Muscle of leg (tissue), 11 donors: ENCODE measurements around the gene PRRX2. TPM values are rescaled to one million over a fixed set of nuclear protein-coding genes. Genes with fewer than 3 reads are reported as not detected.
"Not testable (repeated sequence)": the region's sequence is repeated elsewhere in the genome, so short reads cannot be mapped to it uniquely, and the experiment has no call there.

Experiments
- DNase-seq: peaks from one replicate; pipeline ENCODE4 v3.0.0; 2013
- H3K27ac ChIP-seq: one replicate; pipeline ENCODE4 v1.5.1; 2013; ENCODE audit warnings: mild to moderate bottlenecking, low read length, control low read depth
- H3K27me3 ChIP-seq: one replicate; pipeline ENCODE4 v1.6.1; 2013; ENCODE audit warnings: low read length; ENCODE audit not compliant: control insufficient read depth, insufficient read depth
- H3K36me3 ChIP-seq: one replicate; pipeline ENCODE4 v1.6.1; 2013; ENCODE audit warnings: low read length; ENCODE audit not compliant: control insufficient read depth, insufficient read depth
- H3K4me1 ChIP-seq: one replicate; pipeline ENCODE4 v1.6.1; 2013; ENCODE audit warnings: low read length; ENCODE audit not compliant: control insufficient read depth, insufficient read depth
- H3K4me3 ChIP-seq: one replicate; pipeline ENCODE4 v1.5.1; 2013; ENCODE audit warnings: low read length, control low read depth
- H3K9me3 ChIP-seq: replicated peaks from 2 replicates; pipeline ENCODE4 v1.6.1; 2013; ENCODE audit warnings: low read depth, low read length; ENCODE audit not compliant: control insufficient read depth
- WGBS: methylation state at CpG from one replicate; pipeline ENCODE4 v1.1.5; 2013; ENCODE audit warnings: missing lambda C conversion rate; ENCODE audit not compliant: insufficient coverage; 5-methylcytosine and 5-hydroxymethylcytosine counted together
- polyA plus RNA-seq, 8 donors: library from polyadenylated mRNA; unstranded; fragments of 120-200 nt; gene quantifications; one replicate each; pipeline versions ENCODE4 v1.2.1 to v1.2.3, GENCODE V29; 2013; ENCODE audit warnings: inconsistent platforms in 1 of 8, low replicate concordance in 1 of 8; ENCODE audit not compliant: insufficient read length in 8 of 8, insufficient read depth in 1 of 8
- total RNA-seq: library from RNA; stranded (reverse); fragments of 120-200 nt; gene quantifications from one replicate; pipeline ENCODE4 v1.2.4, GENCODE V29; 2013

The PRRX2 gene
- total and polyA plus RNA-seq, 9 donors, result 2.3 to 8.9 (median 4.5) TPM

DNA sequence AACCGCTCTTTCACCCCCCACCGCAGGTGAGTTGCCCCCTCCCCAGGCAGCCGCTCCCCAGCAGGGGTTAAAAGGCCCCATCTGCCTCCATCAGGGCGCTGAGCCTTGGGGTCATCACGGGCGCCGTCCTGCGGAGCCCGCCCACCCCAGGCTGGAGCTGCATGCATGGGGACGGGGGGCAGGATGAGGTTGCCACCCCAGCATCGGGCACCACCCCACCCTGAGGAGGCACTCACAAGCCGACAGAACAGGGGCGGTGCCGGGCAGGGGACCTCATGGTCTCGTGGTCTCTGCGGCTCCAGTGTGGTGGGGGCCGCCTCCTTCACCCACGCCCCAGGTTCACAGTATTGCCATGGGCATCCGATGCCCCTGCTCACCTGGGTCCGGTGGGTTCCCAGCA, 70.9 kb downstream of the PRRX2 start:
- Histone ChIP-seq H3K4me1 (peaks cover 8% of the 10 kb centered on the region), H3K9me3 (peaks cover 2% of the 10 kb centered on the region), H3K36me3 (no peaks in the 10 kb centered on the region), H3K27me3 (peaks cover 20% of the 10 kb centered on the region), H3K4me3 (no peak overlapping the region), H3K27ac (no peak overlapping the region)
- WGBS, result 59% methylated on average over 18 of the region's 20 CpGs
- DNase-seq, result no peak

DNA sequence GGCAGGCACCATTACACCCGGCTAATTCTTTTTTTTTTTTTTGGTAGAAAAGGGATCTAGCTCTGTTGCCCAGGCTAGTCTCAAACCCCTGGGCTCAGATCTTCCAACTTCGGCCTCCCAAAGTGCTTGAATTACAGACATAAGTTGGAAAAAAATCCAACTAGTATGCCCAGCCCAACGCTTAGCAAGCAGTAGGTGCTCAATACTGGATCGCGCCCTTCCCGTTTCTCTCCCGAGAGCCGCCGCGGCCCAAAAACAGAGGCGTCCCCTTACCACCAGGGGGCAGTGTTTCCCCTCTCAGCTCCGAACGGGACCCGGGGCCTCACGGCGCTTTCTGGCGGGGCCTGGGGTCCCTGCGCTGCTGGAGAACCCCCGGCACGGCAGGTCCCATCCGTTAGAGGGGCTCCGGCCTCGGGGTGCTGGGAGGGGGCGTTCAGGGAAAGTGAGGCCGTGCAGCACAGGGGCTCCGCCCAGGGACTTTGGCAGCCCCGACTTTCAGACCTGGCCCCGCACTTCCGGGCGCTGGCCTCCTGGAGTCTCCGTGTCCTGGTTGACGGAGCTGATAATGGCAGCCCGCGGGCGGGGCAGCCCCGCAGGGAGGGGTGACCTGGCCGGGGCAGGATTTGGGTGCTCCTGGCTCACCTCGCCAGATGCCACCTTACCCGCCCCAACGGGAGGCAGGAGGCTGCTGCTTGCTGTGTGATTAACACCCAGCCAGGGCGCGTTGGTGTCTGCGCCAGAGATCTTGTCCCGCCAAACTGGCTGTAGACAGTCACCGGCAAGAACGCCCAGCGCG, 72.2 kb downstream of the PRRX2 start:
- peak overlapping the region; percentile 60 for H3K4me3 ChIP-seq
- DNase-seq, result peak; percentile 87
- 5% methylated on average over 40 of the region's 48 CpGs for WGBS
- H3K27me3 ChIP-seq, result peaks cover 20% of the 10 kb centered on the region
- no peaks in the 10 kb centered on the region for H3K36me3 ChIP-seq
- H3K4me1 ChIP-seq, result peaks cover 8% of the 10 kb centered on the region
- peaks cover 2% of the 10 kb centered on the region for H3K9me3 ChIP-seq
- no peak overlapping the region for H3K27ac ChIP-seq

DNA sequence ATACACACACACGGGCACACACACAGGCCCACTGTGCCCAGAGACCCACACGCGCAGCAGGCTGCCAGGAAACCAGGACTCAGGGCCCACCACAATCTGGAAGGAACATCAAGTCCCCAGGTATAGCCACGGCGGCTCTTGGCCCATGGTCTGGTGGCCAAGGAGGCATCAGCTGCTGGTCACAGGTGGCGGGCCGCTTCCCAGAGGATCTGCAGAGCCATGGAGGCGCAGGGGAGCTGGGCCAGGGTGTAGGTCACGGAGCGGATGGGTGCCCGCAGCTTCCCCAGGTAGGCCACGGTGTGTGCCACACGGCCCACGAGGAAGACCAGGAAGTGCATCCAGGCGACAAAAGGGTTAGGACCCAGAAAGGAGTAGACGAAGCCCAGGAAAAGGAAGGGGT, 74.0 kb downstream of the PRRX2 start:
- no peak for DNase-seq
- H3K27me3 ChIP-seq, result peaks cover 24% of the 10 kb centered on the region
- peaks cover 8% of the 10 kb centered on the region for H3K4me1 ChIP-seq
- H3K4me3 ChIP-seq, result no peak overlapping the region
- peaks cover 2% of the 10 kb centered on the region for H3K9me3 ChIP-seq
- 88% methylated on average over 16 of the region's 16 CpGs for WGBS
- H3K27ac ChIP-seq, result no peak overlapping the region
- H3K36me3 ChIP-seq, result no peaks in the 10 kb centered on the region

DNA sequence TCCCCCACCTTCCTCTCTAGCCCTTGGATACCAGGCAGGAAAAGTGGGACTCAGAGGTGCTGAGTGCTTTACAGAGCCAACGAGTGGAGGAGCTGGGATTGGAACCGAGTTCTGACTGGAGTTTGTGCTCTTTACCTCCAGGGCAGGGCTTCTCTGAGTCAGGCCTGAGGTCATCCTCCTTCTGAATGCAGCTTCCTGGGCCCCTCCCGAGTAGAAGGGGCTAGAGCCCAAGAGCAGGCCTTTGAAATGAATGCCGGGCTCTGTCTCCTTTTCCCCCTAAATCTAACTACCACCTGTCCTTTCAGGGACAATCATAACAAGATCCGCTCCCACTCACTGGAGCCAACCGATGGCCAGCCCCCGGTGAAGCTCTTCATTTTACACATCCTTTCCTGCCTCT, 74.7 kb downstream of the PRRX2 start:
- no peak for DNase-seq
- Histone ChIP-seq H3K4me1 (peaks cover 8% of the 10 kb centered on the region), H3K4me3 (no peak overlapping the region), H3K9me3 (peaks cover 2% of the 10 kb centered on the region), H3K36me3 (no peaks in the 10 kb centered on the region), H3K27me3 (peaks cover 24% of the 10 kb centered on the region), H3K27ac (no peak overlapping the region)
- WGBS, result 34% methylated on average over 4 of the region's 7 CpGs

DNA sequence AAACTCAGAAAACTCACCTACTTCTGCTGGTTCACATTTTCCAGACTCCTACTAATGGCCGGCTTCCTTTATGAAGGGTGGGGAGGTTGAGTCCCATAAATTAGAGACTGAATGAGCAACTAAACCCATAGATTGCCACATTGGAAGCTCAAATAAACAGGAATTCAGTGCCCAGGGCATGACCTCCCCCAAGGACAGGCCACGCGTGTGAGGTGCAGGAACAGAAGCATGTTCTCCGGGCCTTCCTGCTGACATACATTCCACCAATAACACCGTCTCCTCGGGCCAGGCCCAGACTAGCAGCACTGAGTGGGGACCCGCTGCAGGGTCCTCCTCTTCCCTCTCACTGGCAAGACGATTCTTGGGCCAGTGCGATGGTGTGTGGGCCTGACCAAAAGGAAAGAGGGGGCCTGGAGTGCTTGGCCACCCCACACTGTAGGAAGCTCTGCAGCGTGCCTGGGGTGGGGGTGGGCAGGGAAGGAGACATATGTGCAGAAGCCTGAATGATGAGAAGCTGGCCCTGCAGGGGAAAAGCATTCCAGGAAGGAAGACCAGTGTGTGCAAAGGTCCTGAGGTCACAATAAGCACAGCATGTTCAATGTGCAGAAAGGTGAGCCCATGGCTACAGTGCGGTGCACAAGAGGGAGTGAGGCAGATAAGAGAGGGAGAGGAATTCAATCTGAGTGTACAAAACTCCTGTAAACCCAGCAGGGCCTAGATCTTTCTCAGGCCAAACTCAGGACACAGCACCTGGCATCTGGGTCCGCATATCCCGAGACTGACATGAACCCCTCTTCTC, 75.4 kb downstream of the PRRX2 start:
- Histone ChIP-seq H3K27me3 (peaks cover 24% of the 10 kb centered on the region), H3K36me3 (no peaks in the 10 kb centered on the region), H3K27ac (no peak overlapping the region), H3K9me3 (peaks cover 2% of the 10 kb centered on the region), H3K4me3 (no peak overlapping the region), H3K4me1 (peaks cover 8% of the 10 kb centered on the region)
- no peak for DNase-seq
- WGBS, result 86% methylated on average over 5 of the region's 13 CpGs

DNA sequence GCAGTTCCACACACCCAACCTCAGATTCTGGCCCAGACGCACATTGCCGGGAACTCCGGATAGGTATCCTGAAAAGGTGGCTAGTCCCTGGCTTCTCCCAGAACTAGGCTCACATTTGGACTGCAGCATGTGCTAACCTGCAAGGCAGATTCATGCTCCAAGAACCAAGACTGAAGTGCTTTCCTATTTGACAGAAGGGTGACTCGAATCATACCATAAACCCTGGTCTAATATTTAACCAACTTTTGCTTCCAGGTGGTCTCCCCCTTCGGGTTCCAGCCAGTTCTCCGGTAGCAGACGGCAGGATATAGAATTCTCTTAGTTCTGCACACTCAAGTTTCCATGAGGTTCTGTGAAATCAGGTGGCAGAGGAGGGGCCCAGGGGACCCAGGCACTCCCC, 79.8 kb downstream of the PRRX2 start:
- no peak for DNase-seq
- 87% methylated on average over 7 of the region's 7 CpGs for WGBS
- H3K4me1 ChIP-seq, result no peaks in the 10 kb centered on the region
- peaks cover 2% of the 10 kb centered on the region for H3K9me3 ChIP-seq
- no peak overlapping the region for H3K4me3 ChIP-seq
- no peak overlapping the region for H3K27ac ChIP-seq
- peaks cover 13% of the 10 kb centered on the region for H3K27me3 ChIP-seq
- no peaks in the 10 kb centered on the region for H3K36me3 ChIP-seq

DNA sequence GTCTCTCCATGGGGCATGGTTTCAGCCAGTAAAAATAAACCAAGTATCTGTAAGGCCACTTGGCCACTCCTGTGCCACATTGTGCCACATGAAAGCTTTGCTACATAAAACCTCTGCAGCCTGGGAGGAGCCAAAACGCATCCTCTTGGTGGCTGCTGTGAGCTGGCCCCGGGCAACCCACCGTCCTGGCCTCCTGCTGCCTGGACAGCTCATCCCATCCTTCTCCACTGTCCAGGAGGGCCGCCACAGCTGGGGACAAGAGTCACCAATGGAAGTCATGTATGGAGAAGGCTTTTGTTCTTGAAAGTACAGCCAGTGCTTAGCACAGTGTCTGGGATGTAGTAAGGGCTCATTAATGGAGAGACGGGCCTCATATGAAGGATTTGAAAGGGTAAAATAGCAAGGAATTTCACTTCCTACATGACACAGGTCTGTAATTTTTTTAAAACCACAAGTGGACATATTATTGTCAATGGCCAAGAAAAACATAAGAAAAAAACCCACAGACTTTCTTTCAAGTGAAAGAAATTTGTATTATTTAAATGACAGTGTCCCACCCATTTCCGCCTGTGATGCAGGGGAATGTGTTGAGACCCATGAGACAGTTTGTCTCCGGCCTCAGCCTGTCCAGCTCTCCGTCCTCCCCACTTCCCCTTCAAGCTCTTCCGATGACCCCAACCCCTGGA, 80.8 kb downstream of the PRRX2 start:
- Histone ChIP-seq H3K4me1 (no peaks in the 10 kb centered on the region), H3K27me3 (peaks cover 13% of the 10 kb centered on the region), H3K4me3 (no peak overlapping the region), H3K9me3 (no peaks in the 10 kb centered on the region), H3K27ac (no peak overlapping the region), H3K36me3 (no peaks in the 10 kb centered on the region)
- no peak for DNase-seq
- no CpG with 5 or more reads among the region's 9 CpGs for WGBS

DNA sequence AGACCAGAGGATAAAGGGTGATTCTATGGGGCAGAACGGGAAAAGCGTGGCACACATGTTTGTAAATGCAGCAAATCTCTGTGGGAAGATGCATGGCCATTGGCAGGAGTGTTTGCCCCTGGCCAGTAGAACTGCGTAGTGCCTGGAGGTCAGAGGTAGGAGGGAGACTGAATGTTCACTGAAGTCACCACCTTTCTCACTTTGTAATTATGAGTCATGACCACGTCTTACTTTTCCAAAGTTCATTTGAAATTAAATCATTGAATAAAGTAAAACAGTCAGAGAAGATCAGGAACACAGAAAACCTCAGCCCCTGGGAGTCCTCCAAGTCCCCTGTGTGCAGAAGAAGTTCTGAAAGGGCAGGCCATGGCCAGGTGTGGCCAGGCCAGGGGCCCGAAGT, 82.8 kb downstream of the PRRX2 start:
- Histone ChIP-seq H3K4me1 (peaks cover 17% of the 10 kb centered on the region), H3K36me3 (no peaks in the 10 kb centered on the region)
- 85% methylated on average over 3 of the region's 5 CpGs for WGBS

DNA sequence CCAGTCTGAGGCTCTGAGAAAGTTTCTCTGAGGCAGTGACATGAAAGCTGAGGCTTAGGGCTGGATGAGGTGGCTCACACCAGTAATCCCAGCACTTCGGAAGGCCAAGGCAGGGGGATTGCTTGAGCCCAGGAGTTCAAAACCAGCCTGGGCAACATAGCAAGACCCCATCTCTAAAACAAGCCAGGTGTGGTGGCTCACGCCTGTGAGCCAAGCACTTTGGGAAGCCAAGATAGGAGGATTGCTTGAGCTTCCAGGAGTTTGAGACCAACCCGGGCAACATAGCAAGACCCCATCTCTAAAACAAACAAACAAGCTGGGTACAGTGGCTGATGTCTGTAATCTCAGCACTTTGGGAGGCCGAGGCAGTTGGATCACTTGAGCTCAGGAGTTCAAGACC, 83.6 kb downstream of the PRRX2 start:
- Histone ChIP-seq H3K27me3 (peaks cover 21% of the 10 kb centered on the region), H3K4me1 (peaks cover 19% of the 10 kb centered on the region)
- not testable (repeated sequence) for DNase-seq, H3K4me3 ChIP-seq, H3K9me3 ChIP-seq, H3K36me3 ChIP-seq, H3K27ac ChIP-seq
- 90% methylated on average over 1 of the region's 4 CpGs for WGBS

More for the DNA sequence above, 82.8 kb downstream of the PRRX2 start:
- Histone ChIP-seq H3K4me3 (no peak overlapping the region), H3K9me3 (no peaks in the 10 kb centered on the region), H3K27me3 (peaks cover 18% of the 10 kb centered on the region), H3K27ac (no peak overlapping the region)
- DNase-seq, result no peak

DNA sequence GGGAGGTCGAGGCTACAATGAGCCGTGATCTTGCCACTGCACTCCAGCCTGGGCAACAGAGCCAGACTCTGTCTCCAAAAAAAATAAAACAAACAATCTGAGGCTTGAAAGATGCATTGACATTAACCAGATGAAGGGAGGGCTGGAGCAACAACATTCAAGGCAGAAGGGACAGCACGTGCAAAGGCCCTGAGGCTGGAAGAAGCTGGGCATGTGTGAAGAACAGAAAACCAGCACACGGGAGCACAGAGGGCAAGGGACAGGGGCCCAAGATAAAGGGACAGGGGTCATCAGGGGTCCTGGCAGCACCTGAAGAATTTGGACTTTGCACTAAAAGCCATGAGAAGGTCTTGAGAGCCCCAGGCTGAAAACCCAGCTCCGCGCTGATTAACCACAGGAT, 84.1 kb downstream of the PRRX2 start:
- Histone ChIP-seq H3K4me1 (peaks cover 19% of the 10 kb centered on the region), H3K9me3 (no peaks in the 10 kb centered on the region), H3K36me3 (no peaks in the 10 kb centered on the region), H3K4me3 (no peak overlapping the region), H3K27me3 (peaks cover 21% of the 10 kb centered on the region), H3K27ac (no peak overlapping the region)
- 89% methylated on average over 4 of the region's 6 CpGs for WGBS
- DNase-seq, result no peak
